NCI-H345 (cell line): ENCODE measurements around the gene CREB5.

Experiments
- DNase-seq: peaks from one replicate; lab custom pipeline; 2025; lab: John Stamatoyannopoulos, UW

CREB5 gene

GRCh38 chr7:28685644-28686417, 273.5 kb downstream of the CREB5 start:
- peak; percentile 52 for DNase-seq

DNA sequence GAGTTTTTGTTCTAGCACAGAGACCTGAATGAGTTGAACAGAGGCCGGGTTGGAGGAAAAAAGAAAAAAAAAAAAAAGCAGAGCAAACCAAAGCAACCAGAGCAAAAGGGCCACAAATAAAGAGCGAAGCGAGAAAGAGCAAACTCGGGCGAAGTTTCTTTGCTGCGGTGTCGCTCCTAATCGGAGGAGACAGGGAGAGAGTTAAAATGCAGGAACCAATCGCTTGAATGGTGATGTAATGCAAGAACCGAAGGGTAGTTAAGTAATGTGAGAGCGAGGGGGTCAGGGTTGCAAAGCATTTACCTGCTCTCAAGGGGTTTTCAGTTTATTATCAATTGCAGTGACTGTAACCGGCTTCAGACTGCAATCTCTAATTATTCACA, 274.1 kb downstream of the CREB5 start:
- no peak for DNase-seq

GRCh38 chr7:28687537-28687936, 275.2 kb downstream of the CREB5 start:
- no peak for DNase-seq

- DNase-seq = no peak
These were observed 275.9 kb downstream of the CREB5 start for GRCh38 chr7:28688174-28688573.

GRCh38 chr7:28688651-28689050, 276.3 kb downstream of the CREB5 start:
- DNase-seq = no peak

GRCh38 chr7:28695300-28696295, 283.3 kb downstream of the CREB5 start:
- DNase-seq = no peak

- DNase-seq = no peak
These were observed 285.7 kb downstream of the CREB5 start for GRCh38 chr7:28697913-28698563.

GRCh38 chr7:28698840-28699239, 286.5 kb downstream of the CREB5 start:
- no peak for DNase-seq

GRCh38 chr7:28700096-28700495, 287.8 kb downstream of the CREB5 start:
- DNase-seq = no peak

DNA sequence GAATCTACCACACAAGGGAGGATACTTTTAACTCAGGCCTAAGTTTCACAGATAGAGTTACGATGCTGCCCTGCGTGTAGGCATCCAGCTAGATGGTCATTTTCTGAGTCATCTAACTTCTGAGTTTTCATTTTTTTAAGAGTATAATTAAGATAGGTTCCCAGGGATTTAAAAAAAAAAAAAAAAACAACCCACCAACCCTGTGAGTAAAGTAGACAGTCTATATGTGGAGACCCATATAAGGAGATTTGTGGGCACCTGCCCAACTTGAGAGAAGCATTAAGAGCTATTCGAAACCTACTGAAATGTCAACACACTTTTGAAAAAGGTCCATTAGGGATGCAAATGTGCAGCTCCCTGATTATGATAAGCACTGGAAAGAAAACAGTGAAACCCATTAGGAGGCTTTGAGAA, 288.5 kb downstream of the CREB5 start:
- DNase-seq = no peak

DNA sequence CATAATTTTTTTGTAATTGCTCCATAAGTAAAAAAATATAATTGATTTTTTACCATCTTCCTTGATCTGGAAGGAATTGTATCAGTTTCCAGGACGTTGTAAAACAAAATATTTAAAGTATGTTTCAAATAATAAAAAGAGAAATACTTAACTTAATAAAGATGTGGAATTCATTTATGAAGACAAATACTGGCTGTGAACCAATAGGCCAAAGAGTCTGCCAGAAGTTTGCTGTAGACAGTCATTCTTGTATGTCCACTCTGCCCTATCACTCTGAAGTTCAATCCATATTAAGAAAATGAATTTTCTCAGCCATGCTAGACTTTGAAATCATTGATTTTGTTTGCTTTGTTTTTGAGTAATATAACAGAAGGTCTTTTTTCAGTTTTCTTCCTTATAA, 289.4 kb downstream of the CREB5 start:
- no peak for DNase-seq

DNA sequence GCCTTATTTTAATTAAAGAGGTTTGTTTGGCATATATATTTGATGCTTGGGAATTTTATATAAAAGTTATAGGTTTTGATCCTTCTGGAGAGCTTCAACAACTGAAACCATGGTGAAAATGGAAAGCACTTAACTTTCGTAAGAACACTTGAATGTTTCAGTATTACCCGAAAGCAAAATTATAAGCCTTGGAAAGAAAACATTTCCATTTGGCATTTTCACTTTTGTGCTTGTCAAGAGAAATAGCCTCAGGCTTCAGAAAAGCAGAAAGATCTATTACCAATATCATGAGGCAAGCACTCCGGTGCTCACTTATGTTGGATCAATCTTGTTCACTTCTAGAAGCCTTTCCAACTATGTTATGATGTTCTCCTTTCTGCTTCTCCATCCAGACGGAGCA, 289.9 kb downstream of the CREB5 start:
- DNase-seq = no peak

- DNase-seq = no peak
These were observed 290.9 kb downstream of the CREB5 start for GRCh38 chr7:28703037-28703765.

DNA sequence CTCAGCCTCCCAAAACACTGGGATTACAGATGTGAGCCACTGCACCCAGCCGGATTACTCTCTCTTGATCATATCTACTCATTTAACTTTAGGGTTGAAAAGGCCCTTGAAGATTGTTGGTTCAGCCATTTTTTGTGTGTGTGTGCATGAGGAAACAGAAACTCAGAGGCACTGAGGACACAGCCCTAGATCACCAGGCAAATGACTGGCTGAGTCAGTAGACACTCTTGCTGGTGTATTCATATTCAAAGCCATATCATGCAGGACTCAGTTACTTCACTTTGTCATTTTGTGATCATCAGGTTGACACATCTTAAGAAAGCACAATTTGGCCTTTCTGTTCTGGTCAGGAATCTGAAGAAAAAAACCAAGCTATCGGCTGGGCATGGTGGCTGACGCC, 292.4 kb downstream of the CREB5 start:
- DNase-seq = no peak

DNA sequence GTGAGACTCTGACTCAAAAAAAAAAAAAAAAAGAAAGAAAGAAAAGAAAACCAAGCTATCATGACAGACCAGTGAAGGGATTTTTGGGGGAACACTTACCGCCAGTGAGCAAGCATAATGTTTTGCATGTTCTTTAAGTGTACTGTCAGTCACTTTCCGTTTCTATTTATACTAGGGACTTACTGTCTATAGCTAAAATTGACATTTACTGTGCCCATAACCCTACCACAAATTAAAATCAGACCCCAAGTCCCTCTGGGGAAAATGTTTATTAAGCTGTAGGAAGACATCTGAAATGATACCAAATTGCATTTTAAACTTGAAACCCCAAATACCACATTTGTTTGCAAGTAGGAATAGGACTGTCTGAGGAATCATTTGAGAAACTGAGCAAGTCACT, 293.0 kb downstream of the CREB5 start:
- DNase-seq = no peak

- no peak for DNase-seq
These were observed 294.3 kb downstream of the CREB5 start for GRCh38 chr7:28706584-28706983.

GRCh38 chr7:28707291-28707690, 295.0 kb downstream of the CREB5 start:
- no peak for DNase-seq

- no peak for DNase-seq
These were observed 296.0 kb downstream of the CREB5 start for GRCh38 chr7:28708033-28708951.

DNA sequence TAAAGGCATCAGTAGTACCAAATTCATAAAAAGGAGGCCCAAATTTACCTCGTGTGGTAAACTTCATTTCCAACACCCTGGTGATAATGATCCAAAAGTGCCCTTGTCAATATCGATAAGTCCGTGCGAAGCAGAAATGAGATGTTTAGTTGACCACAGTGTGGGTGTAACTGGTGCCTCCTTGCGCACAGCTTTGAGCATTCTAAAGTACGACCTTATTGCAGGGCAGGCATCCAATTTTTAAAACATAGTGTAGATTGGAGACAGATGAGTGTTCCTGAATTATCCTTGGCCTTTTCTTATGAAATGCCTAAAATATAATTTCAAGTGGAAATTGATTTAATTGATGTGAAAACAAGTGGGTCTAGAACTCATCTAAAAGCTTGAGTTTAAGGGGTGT, 297.4 kb downstream of the CREB5 start:
- no peak for DNase-seq

GRCh38 chr7:28711114-28711513, 298.8 kb downstream of the CREB5 start:
- DNase-seq = no peak
